Neural cell (in vitro differentiated cells): ENCODE data around the gene SPON1. TPM values are rescaled to one million over a fixed set of nuclear protein-coding genes. Genes with fewer than 3 reads are reported as not detected.

Source experiments
- H2AFZ ChIP-seq: fragments of 200-600, 300-800 bp; sonication (generic), shearing (Covaris generic); 2 replicates; pipeline ENCODE4 v1.6.0; 2014; ENCODE audit warnings: low read depth, mild to moderate bottlenecking, antibody characterized with exemption, low read length, moderate library complexity
- H3F3A ChIP-seq: fragments of 200-600 bp; shearing (Covaris generic); 2 replicates; pipeline ENCODE4 v1.6.1; 2016; ENCODE audit warnings: mild to moderate bottlenecking, moderate library complexity, mixed read lengths, antibody characterized with exemption, low read length; ENCODE audit not compliant: insufficient read depth, poor library complexity, severe bottlenecking
- H3K27ac ChIP-seq: fragments of 200-600, 300-800 bp; sonication (generic), shearing (Covaris generic); 2 replicates; pipeline ENCODE4 v1.5.1; 2014; ENCODE audit warnings: mild to moderate bottlenecking, low read length, moderate library complexity
- H3K27me3 ChIP-seq: fragments of 300-800, 200-600 bp; sonication (generic), shearing (Covaris generic); 2 replicates; pipeline ENCODE4 v1.6.0; 2014; ENCODE audit warnings: mild to moderate bottlenecking, low read depth, low read length, moderate library complexity; ENCODE audit not compliant: insufficient read depth
- H3K36me3 ChIP-seq: fragments of 300-800, 200-600 bp; sonication (generic), shearing (Covaris generic); 2 replicates; pipeline ENCODE4 v1.5.1; 2014; ENCODE audit warnings: mild to moderate bottlenecking, antibody characterized with exemption, low read length, moderate library complexity; ENCODE audit not compliant: insufficient read depth
- H3K4me2 ChIP-seq: fragments of 300-800, 200-600 bp; sonication (generic), shearing (Covaris generic); 2 replicates; pipeline ENCODE4 v1.6.0; 2014; ENCODE audit warnings: mild to moderate bottlenecking, low read length
- H3K4me3 ChIP-seq: fragments of 300-800, 200-600 bp; sonication (generic), shearing (Covaris generic); 2 replicates; pipeline ENCODE4 v1.5.1; 2014; ENCODE audit warnings: mild to moderate bottlenecking, low read length, moderate library complexity
- H3K79me2 ChIP-seq: fragments of 200-600 bp; shearing (Covaris generic); replicated peaks from 2 replicates; pipeline ENCODE4 v1.6.0; 2014; ENCODE audit warnings: mild to moderate bottlenecking, low read length, moderate library complexity; ENCODE audit not compliant: insufficient read depth
- H3K9ac ChIP-seq: fragments of 300-800, 200-600 bp; sonication (generic), shearing (Covaris generic); 2 replicates; pipeline ENCODE4 v1.6.1; 2016; ENCODE audit warnings: mild to moderate bottlenecking, low read length, mixed read lengths
- H3K9me2 ChIP-seq: fragments of 200-600 bp; shearing (Covaris generic); 2 replicates; pipeline ENCODE4 v1.6.1; 2016; ENCODE audit warnings: mild to moderate bottlenecking, low read length, mixed read lengths; ENCODE audit not compliant: insufficient read depth
- H3K9me3 ChIP-seq: fragments of 200-600, 300-800 bp; sonication (generic), shearing (Covaris generic); 2 replicates; pipeline ENCODE4 v1.6.1; 2016; ENCODE audit warnings: mild to moderate bottlenecking, mixed run types, low read length, moderate library complexity, mixed read lengths
- H4K20me1 ChIP-seq: fragments of 200-600 bp; shearing (Covaris generic); 2 replicates; pipeline ENCODE4 v1.6.1; 2016; ENCODE audit warnings: mild to moderate bottlenecking, mixed run types; ENCODE audit not compliant: insufficient read depth
- CTCF ChIP-seq: fragments of 450-650 bp; IDR thresholded peaks from 2 replicates; pipeline ENCODE4 v1.5.1; 2014; ENCODE audit warnings: antibody characterized with exemption, mild to moderate bottlenecking, moderate library complexity; ENCODE audit not compliant: poor library complexity, severe bottlenecking
- EP300 ChIP-seq: fragments of 450-650 bp; conservative IDR thresholded peaks from 2 replicates; pipeline ENCODE4 v1.6.1; 2014; ENCODE audit warnings: antibody characterized with exemption, mild to moderate bottlenecking, moderate library complexity; ENCODE audit not compliant: poor library complexity, severe bottlenecking
- EZH2 ChIP-seq: fragments of 200-600, 300-800 bp; shearing (Covaris generic), sonication (generic); IDR thresholded peaks from 2 replicates; pipeline ENCODE4 v1.6.1; 2014; ENCODE audit warnings: antibody characterized with exemption, low read length, borderline replicate concordance, mild to moderate bottlenecking; ENCODE audit not compliant: insufficient read depth, poor library complexity, severe bottlenecking
- MXI1 ChIP-seq: fragments of 450-650 bp; conservative IDR thresholded peaks from 2 replicates; pipeline ENCODE4 v1.6.1; 2014; ENCODE audit warnings: antibody characterized with exemption, mild to moderate bottlenecking; ENCODE audit not compliant: poor library complexity, severe bottlenecking
- POLR2AphosphoS5 ChIP-seq: IDR thresholded peaks from 2 replicates; pipeline ENCODE4 v1.6.1; 2012
- RAD21 ChIP-seq: fragments of 450-650 bp; conservative IDR thresholded peaks from 2 replicates; pipeline ENCODE4 v1.6.1; 2014; ENCODE audit warnings: antibody characterized with exemption, mild to moderate bottlenecking, moderate library complexity
- REST ChIP-seq: IDR thresholded peaks from 2 replicates; pipeline ENCODE4 v1.6.1; 2012; ENCODE audit warnings: borderline replicate concordance
- SMC3 ChIP-seq: fragments of 450-650 bp; conservative IDR thresholded peaks from 2 replicates; pipeline ENCODE4 v1.6.1; 2014; ENCODE audit warnings: antibody characterized with exemption, mild to moderate bottlenecking, moderate library complexity; ENCODE audit not compliant: poor library complexity
- TAF1 ChIP-seq: IDR thresholded peaks from 2 replicates; pipeline ENCODE4 v1.6.1; 2012; ENCODE audit warnings: low read depth
- polyA plus RNA-seq: library from polyadenylated mRNA; depleted of rRNA; stranded (reverse); fragments of >200 nt; gene quantifications from 2 replicates; pipeline ENCODE4 v1.2.3, GENCODE V29; 2014

SPON1 gene
- polyA plus RNA-seq, 1 donor from 2014 or later, result 0.66 TPM

GRCh38 chr11:13942971-13943381, 19.5 kb upstream of the SPON1 start:
- H3K9me2 ChIP-seq, result no peaks in the 10 kb centered on the region
- no peak overlapping the region for H3K4me2 ChIP-seq
- no peaks in the 10 kb centered on the region for H3K79me2 ChIP-seq
- no peak overlapping the region for H2AFZ ChIP-seq
- no peak overlapping the region for H3K27ac ChIP-seq
- no peaks in the 10 kb centered on the region for H4K20me1 ChIP-seq
- H3K27me3 ChIP-seq, result no peaks in the 10 kb centered on the region
- H3F3A ChIP-seq, result no peaks in the 10 kb centered on the region
- H3K4me3 ChIP-seq, result no peak overlapping the region
- no peak for TF ChIP-seq REST
- no peak for TF ChIP-seq POLR2AphosphoS5
- no peak for TF ChIP-seq RAD21
- no peak for TF ChIP-seq EP300
- TF ChIP-seq EZH2, result no peak
- TF ChIP-seq CTCF, result no peak
- TF ChIP-seq SMC3, result no peak
- no peak for TF ChIP-seq TAF1
- no peak for TF ChIP-seq MXI1
- no peak overlapping the region for H3K9ac ChIP-seq
- no peaks in the 10 kb centered on the region for H3K36me3 ChIP-seq
- no peaks in the 10 kb centered on the region for H3K9me3 ChIP-seq

- no peaks in the 10 kb centered on the region for H3K27me3 ChIP-seq
- H3K9me3 ChIP-seq, result no peaks in the 10 kb centered on the region
- no peak overlapping the region for H2AFZ ChIP-seq
- no peaks in the 10 kb centered on the region for H3K79me2 ChIP-seq
- H4K20me1 ChIP-seq, result no peaks in the 10 kb centered on the region
- TF ChIP-seq EP300 (no peak), CTCF (no peak), REST (no peak), POLR2AphosphoS5 (no peak), TAF1 (no peak), RAD21 (no peak), MXI1 (no peak), SMC3 (no peak), EZH2 (no peak)
- no peak overlapping the region for H3K4me2 ChIP-seq
- H3K9me2 ChIP-seq, result no peaks in the 10 kb centered on the region
- no peaks in the 10 kb centered on the region for H3F3A ChIP-seq
- no peak overlapping the region for H3K4me3 ChIP-seq
- no peak overlapping the region for H3K27ac ChIP-seq
- no peak overlapping the region for H3K9ac ChIP-seq
- H3K36me3 ChIP-seq, result no peaks in the 10 kb centered on the region
Observed at GRCh38 chr11:13944016-13944415, 18.5 kb upstream of the SPON1 start.
